CD4-positive, alpha-beta T cell (primary cell): ENCODE data around the gene FNBP1. TPM values are rescaled to one million over a fixed set of nuclear protein-coding genes. Genes with fewer than 3 reads are reported as not detected.
A peak's percentile ranks its signal among the peaks of the same experiment; 100 is the strongest.

Experiments used
- ATAC-seq: fragments of 200-7000 bp; cut with Tn5 transposase; one replicate; pipeline ENCODE4 v1.10.0; 2022; ENCODE audit warnings: mild to moderate bottlenecking; ENCODE audit not compliant: poor library complexity
- CTCF ChIA-PET: fragments of 350-600 bp; sonication (Branson Sonifier 250); formaldehyde crosslinking; loops from one replicate; lab custom pipeline; 2021; ENCODE audit warnings: antibody characterized with exemption, inconsistent platforms; lab: Charles Lee
- POLR2A ChIA-PET: fragments of 350-600 bp; sonication (Branson Sonifier 250); formaldehyde crosslinking; loops from one replicate; lab custom pipeline; 2021; ENCODE audit warnings: antibody characterized with exemption, inconsistent platforms; lab: Charles Lee
- DNase-seq, 14 experiments: peaks; one replicate each; pipeline ENCODE4 v3.0.0-alpha.2; 2013 to 2020; ENCODE audit warnings: mixed read lengths in 2 of 14
- H3K27ac ChIP-seq, 2 donors: one replicate each; pipeline versions ENCODE4 v1.5.1 to v1.7.0; 2013; ENCODE audit warnings: low read length in 2 of 2, low read depth in 1 of 2, mild to moderate bottlenecking in 1 of 2
- H3K27me3 ChIP-seq, 2 experiments: 1 replicate in 1 of 2; 2 replicates in 1 of 2; pipeline versions ENCODE4 v1.6.1 to v1.7.0; 2013; ENCODE audit warnings: low read length in 2 of 2, control low read depth in 1 of 2, mild to moderate bottlenecking in 1 of 2, moderate library complexity in 1 of 2; ENCODE audit not compliant: insufficient read depth in 2 of 2, control insufficient read depth in 1 of 2
- H3K36me3 ChIP-seq: one replicate; pipeline ENCODE4 v1.6.1; 2013; ENCODE audit warnings: low read length, control low read depth; ENCODE audit not compliant: insufficient read depth
- H3K4me1 ChIP-seq: one replicate; pipeline ENCODE4 v1.6.1; 2013; ENCODE audit warnings: low read length, control low read depth; ENCODE audit not compliant: insufficient read depth
- H3K4me3 ChIP-seq: one replicate; pipeline ENCODE4 v1.5.1; 2013; ENCODE audit warnings: mild to moderate bottlenecking, low read length, moderate library complexity
- H3K9me3 ChIP-seq, 2 experiments: 1 replicate in 1 of 2; 2 replicates in 1 of 2; pipeline versions ENCODE4 v1.6.1 to v1.7.0; 2013; ENCODE audit warnings: low read length in 2 of 2, mild to moderate bottlenecking in 2 of 2, control low read depth in 1 of 2, moderate library complexity in 1 of 2; ENCODE audit not compliant: control insufficient read depth in 1 of 2, insufficient read depth in 1 of 2
- H3K27ac Mint-ChIP-seq: one replicate; pipeline ENCODE4 v1.8.0; 2020; ENCODE audit warnings: mixed read lengths
- H3K27me3 Mint-ChIP-seq: one replicate; pipeline ENCODE4 v1.8.0; 2021; ENCODE audit warnings: mixed read lengths
- H3K36me3 Mint-ChIP-seq: one replicate; pipeline ENCODE4 v1.8.0; 2021; ENCODE audit warnings: low read depth, mixed read lengths
- H3K4me1 Mint-ChIP-seq: one replicate; pipeline ENCODE4 v1.8.0; 2021; ENCODE audit warnings: low read depth, mixed read lengths
- H3K4me3 Mint-ChIP-seq: one replicate; pipeline ENCODE4 v1.8.0; 2020; ENCODE audit warnings: mild to moderate bottlenecking, mixed read lengths
- H3K9me3 Mint-ChIP-seq: one replicate; pipeline ENCODE4 v1.8.0; 2020; ENCODE audit warnings: mixed read lengths
- intact Hi-C, 2 experiments: fragments of 100-400 bp; cut with DNase I in 1 of 2; cut with micrococcal nuclease in 1 of 2; formaldehyde crosslinking; loops; one replicate each; pipeline versions ENCODE4 v1.15.1 to v1.9.0; 2023 to 2025; cut with DNase I, micrococcal nuclease
- total RNA-seq, 174 experiments: library from RNA in 2 of 174; stranded (reverse) in 2 of 174; gene quantifications; one replicate each; pipeline ENCODE4 v1.2.3 and lab custom pipeline; 2021 to 2026
- TF ChIP-seq, protein P1 (sequence below): fragments of 200-600 bp; IDR thresholded peaks from one replicate; pipeline ENCODE4 v1.8.0; 2022; ENCODE audit warnings: antibody characterized with exemption, mild to moderate bottlenecking

The FNBP1 gene
- total RNA-seq, 2 experiments from 2014 or later, result 166 to 181 TPM

DNA sequence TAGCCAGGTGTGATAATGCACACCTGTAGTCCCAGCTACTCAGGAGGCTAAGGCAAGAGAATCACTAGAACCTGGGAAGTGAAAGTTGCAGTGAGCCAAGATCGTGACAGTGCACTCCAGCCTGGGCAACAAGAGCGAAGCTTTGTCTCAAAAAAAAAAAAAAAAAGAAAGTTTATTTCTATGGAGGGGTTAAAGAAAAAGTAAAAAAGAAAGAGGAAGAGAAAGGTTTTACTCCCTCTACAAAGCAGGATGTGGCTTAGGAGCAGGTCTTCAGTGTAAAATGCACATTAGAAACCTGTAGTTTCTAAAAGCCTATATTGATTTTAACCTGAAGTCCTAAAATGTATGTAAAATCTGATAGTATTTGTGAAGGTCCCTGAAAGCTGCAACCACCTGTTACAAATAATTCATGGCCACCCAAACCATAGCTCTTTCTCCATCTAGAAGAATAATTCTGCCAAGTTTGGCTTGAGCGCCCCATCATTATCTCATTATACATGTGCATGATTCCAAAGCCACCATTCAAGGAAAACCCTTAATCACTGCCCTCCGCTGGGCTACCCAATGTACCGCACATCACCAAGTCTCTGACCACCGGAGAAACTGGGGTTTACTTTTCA is 3.4 kb downstream of the FNBP1 start:
- TF ChIP-seq, protein P1, sequence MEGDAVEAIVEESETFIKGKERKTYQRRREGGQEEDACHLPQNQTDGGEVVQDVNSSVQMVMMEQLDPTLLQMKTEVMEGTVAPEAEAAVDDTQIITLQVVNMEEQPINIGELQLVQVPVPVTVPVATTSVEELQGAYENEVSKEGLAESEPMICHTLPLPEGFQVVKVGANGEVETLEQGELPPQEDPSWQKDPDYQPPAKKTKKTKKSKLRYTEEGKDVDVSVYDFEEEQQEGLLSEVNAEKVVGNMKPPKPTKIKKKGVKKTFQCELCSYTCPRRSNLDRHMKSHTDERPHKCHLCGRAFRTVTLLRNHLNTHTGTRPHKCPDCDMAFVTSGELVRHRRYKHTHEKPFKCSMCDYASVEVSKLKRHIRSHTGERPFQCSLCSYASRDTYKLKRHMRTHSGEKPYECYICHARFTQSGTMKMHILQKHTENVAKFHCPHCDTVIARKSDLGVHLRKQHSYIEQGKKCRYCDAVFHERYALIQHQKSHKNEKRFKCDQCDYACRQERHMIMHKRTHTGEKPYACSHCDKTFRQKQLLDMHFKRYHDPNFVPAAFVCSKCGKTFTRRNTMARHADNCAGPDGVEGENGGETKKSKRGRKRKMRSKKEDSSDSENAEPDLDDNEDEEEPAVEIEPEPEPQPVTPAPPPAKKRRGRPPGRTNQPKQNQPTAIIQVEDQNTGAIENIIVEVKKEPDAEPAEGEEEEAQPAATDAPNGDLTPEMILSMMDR, result no peak
- H3K36me3 ChIP-seq, result peaks cover 5% of the 10 kb centered on the region
- H3K27me3 ChIP-seq, result no peaks in the 10 kb centered on the region
- Mint-ChIP-seq H3K27me3 (no peaks in the 10 kb centered on the region), H3K9me3 (no peaks in the 10 kb centered on the region), H3K4me1 (peaks cover 85% of the 10 kb centered on the region), H3K4me3 (peak overlapping the region; percentile 100), H3K27ac (peak overlapping the region; percentile 99), H3K36me3 (peaks cover 54% of the 10 kb centered on the region)
- ChIA-PET CTCF (interaction anchor here (0.9 to 2.6 kb wide), 8 partner anchors 16 to 153 kb away, joined by 3 to 10 read pairs (median 4); no protein-coding TSS in a partner anchor), POLR2A (interaction anchor here (0.6 to 9.2 kb wide), 27 partner anchors 10 to 216 kb away, joined by 3 to 206 read pairs (median 4); partner anchors contain the start of genes C9orf78, GPR107, TOR1A and USP20)
- DNase-seq (peak in 4 of 14 experiments; percentile 38 to 78 (median 58)), ATAC-seq (peak; percentile 10)
- peak overlapping the region; percentile 93 for H3K4me3 ChIP-seq
- peaks cover 57% of the 10 kb centered on the region for H3K4me1 ChIP-seq
- peak overlapping the region; percentile 74 to 84 for H3K27ac ChIP-seq
- no peaks in the 10 kb centered on the region for H3K9me3 ChIP-seq
- intact Hi-C loops, result loop anchor here (2.0 to 5.0 kb wide), 6 partner anchors 29 to 202 kb away; partner anchors contain the start of genes C9orf78 (in 1 of the 2) and USP20 (in 1 of the 2)

DNA sequence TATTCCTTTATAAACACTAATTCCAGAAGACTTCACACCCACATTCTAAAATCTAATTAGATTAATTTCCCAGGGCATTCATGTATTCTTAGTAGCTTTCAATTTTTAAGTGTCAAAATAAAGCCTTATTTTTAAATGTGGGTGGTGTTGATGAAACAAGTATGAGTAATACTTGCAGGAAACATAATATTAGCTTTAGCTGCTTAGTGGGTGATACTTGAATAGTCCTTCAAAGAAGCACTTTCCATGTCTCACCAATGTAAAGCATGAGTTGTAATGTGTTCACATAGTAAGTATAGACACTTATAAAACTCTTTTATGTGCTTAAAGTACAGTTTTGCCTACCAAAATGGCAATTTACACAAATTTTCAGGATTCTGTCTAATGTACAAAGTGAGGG is 6.9 kb downstream of the FNBP1 start:
- Mint-ChIP-seq H3K4me1 (peaks cover 86% of the 10 kb centered on the region), H3K27me3 (no peaks in the 10 kb centered on the region)
- POLR2A ChIA-PET, result interaction anchor here (0.6 to 1.5 kb wide), 3 partner anchors 25 to 1357 kb away, joined by 3 read pairs; no protein-coding TSS in a partner anchor

DNA sequence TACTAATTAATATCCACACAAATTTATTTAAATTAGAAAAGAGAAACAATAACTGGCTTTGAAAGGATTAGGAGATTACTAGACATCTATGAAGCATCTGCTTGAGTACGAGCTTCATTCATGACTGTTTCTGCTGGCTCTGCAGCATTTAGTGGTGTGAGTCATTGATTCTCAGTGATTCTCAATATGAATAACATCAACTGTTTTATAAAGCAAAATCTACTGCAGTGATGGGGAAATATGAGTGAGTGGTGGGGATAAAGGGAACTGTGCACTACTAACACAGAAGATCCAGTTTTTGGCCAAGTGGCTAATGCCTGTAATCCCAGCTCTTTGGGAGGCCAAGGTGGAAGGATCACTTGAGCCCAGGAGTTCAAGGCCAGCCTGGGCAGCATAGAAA is 8.4 kb downstream of the FNBP1 start:
- Histone ChIP-seq H3K36me3 (peaks cover 5% of the 10 kb centered on the region), H3K27me3 (no peaks in the 10 kb centered on the region), H3K4me1 (peaks cover 83% of the 10 kb centered on the region), H3K27ac (no peak overlapping the region), H3K9me3 (no peaks in the 10 kb centered on the region), H3K4me3 (no peak overlapping the region)
- TF ChIP-seq, protein P1, result no peak
- Mint-ChIP-seq H3K4me3 (peak overlapping the region; percentile 65), H3K27ac (peak overlapping the region; percentile 99), H3K4me1 (peaks cover 91% of the 10 kb centered on the region), H3K9me3 (no peaks in the 10 kb centered on the region), H3K36me3 (peaks cover 50% of the 10 kb centered on the region), H3K27me3 (no peaks in the 10 kb centered on the region)
- POLR2A ChIA-PET, result interaction anchor here (0.5 to 1.3 kb wide), 4 partner anchors 19 to 71 kb away, joined by 4 to 6 read pairs (median 4); partner anchors contain the start of gene GPR107
- ATAC-seq, result no peak
- CTCF ChIA-PET, result interaction anchor here (1.5 kb wide), 1 partner anchor 34 kb away, joined by 5 read pairs; no protein-coding TSS in a partner anchor
- peak in 3 of 14 experiments; percentile 41 to 64 (median 58) for DNase-seq
- intact Hi-C loops, result loop anchor here in 1 of 2 experiments (5.0 kb wide), 1 partner anchor 37 kb away; no protein-coding TSS in a partner anchor

More for the DNA sequence above, 6.9 kb downstream of the FNBP1 start:
- Mint-ChIP-seq H3K4me3 (peak overlapping the region; percentile 66), H3K9me3 (no peaks in the 10 kb centered on the region), H3K27ac (peak overlapping the region; percentile 99), H3K36me3 (peaks cover 55% of the 10 kb centered on the region)
- ATAC-seq (peak; percentile 12), DNase-seq (peak in 1 of 14 experiments; percentile 52)
- H3K27ac ChIP-seq, result no peak overlapping the region
- H3K27me3 ChIP-seq, result no peaks in the 10 kb centered on the region
- CTCF ChIA-PET, result no interaction called here
- TF ChIP-seq, protein P1, result no peak
- peaks cover 5% of the 10 kb centered on the region for H3K36me3 ChIP-seq
- no peak overlapping the region for H3K4me3 ChIP-seq
- no peaks in the 10 kb centered on the region for H3K9me3 ChIP-seq
- intact Hi-C loops, result no loop called here
- H3K4me1 ChIP-seq, result peaks cover 75% of the 10 kb centered on the region
